Parathyroid adenoma (tissue), 2 donors: ENCODE data around the gene CFAP61.

Experiments
- H2AFZ ChIP-seq: fragments of 300-600 bp; sonication (generic); one replicate; pipeline ENCODE4 v1.7.0; 2017; ENCODE audit warnings: antibody characterized with exemption, mild to moderate bottlenecking
- H3K27ac ChIP-seq: fragments of 300-600 bp; sonication (generic); one replicate; pipeline ENCODE4 v1.7.0; 2017
- H3K27me3 ChIP-seq: fragments of 300-600 bp; sonication (generic); one replicate; pipeline ENCODE4 v1.7.0; 2017; ENCODE audit warnings: low read length; ENCODE audit not compliant: control insufficient read depth, insufficient read depth
- H3K36me3 ChIP-seq: fragments of 300-600 bp; sonication (generic); one replicate; pipeline ENCODE4 v1.7.0; 2017; ENCODE audit warnings: low read length; ENCODE audit not compliant: control insufficient read depth, insufficient read depth
- H3K4me1 ChIP-seq: fragments of 300-600 bp; sonication (generic); one replicate; pipeline ENCODE4 v1.7.0; 2017; ENCODE audit warnings: control low read depth
- H3K4me2 ChIP-seq: fragments of 300-600 bp; sonication (generic); one replicate; pipeline ENCODE4 v1.7.0; 2017; ENCODE audit warnings: low read length
- H3K4me3 ChIP-seq: fragments of 300-600 bp; sonication (generic); one replicate; pipeline ENCODE4 v1.7.0; 2017; ENCODE audit warnings: low read depth, low read length
- H3K79me2 ChIP-seq: fragments of 300-600 bp; sonication (generic); one replicate; pipeline ENCODE4 v1.7.0; 2017; ENCODE audit warnings: control low read depth
- H3K9ac ChIP-seq: fragments of 300-600 bp; sonication (generic); one replicate; pipeline ENCODE4 v1.7.0; 2017; ENCODE audit warnings: mild to moderate bottlenecking
- H3K9me3 ChIP-seq: fragments of 300-600 bp; sonication (generic); one replicate; pipeline ENCODE4 v1.7.0; 2017; ENCODE audit warnings: low read length; ENCODE audit not compliant: control insufficient read depth
- CTCF ChIP-seq: fragments of 300-600 bp; sonication (generic); IDR thresholded peaks from one replicate; pipeline ENCODE4 v1.7.0; 2017; ENCODE audit warnings: antibody characterized with exemption, mild to moderate bottlenecking
- donor health status: primary hyperparathyroidism.

CFAP61 gene

GRCh38 chr20:20063941-20064702 is 11.8 kb downstream of the CFAP61 start:
- Histone ChIP-seq H3K79me2 (no peaks in the 10 kb centered on the region), H2AFZ (no peak overlapping the region), H3K27ac (no peak overlapping the region), H3K4me1 (no peaks in the 10 kb centered on the region), H3K27me3 (no peaks in the 10 kb centered on the region), H3K9ac (no peak overlapping the region), H3K36me3 (no peaks in the 10 kb centered on the region), H3K4me2 (no peak overlapping the region), H3K4me3 (no peak overlapping the region), H3K9me3 (no peaks in the 10 kb centered on the region)
- TF ChIP-seq CTCF = no peak

- no peak for TF ChIP-seq CTCF
- Histone ChIP-seq H3K9me3 (no peaks in the 10 kb centered on the region), H2AFZ (no peak overlapping the region), H3K27ac (no peak overlapping the region), H3K4me2 (no peak overlapping the region), H3K9ac (no peak overlapping the region), H3K79me2 (no peaks in the 10 kb centered on the region), H3K27me3 (no peaks in the 10 kb centered on the region), H3K4me1 (no peaks in the 10 kb centered on the region), H3K36me3 (no peaks in the 10 kb centered on the region), H3K4me3 (no peak overlapping the region)
Observed at GRCh38 chr20:20065361-20065760, 13.0 kb downstream of the CFAP61 start.

GRCh38 chr20:20070871-20071726 is 18.8 kb downstream of the CFAP61 start:
- H2AFZ ChIP-seq = no peak overlapping the region
- H3K4me1 ChIP-seq = no peaks in the 10 kb centered on the region
- H3K36me3 ChIP-seq = no peaks in the 10 kb centered on the region
- no peaks in the 10 kb centered on the region for H3K9me3 ChIP-seq
- no peaks in the 10 kb centered on the region for H3K79me2 ChIP-seq
- H3K9ac ChIP-seq = no peak overlapping the region
- no peak overlapping the region for H3K27ac ChIP-seq
- no peak for TF ChIP-seq CTCF
- no peak overlapping the region for H3K4me2 ChIP-seq
- H3K4me3 ChIP-seq = no peak overlapping the region
- H3K27me3 ChIP-seq = no peaks in the 10 kb centered on the region

GRCh38 chr20:20073801-20074371 is 21.6 kb downstream of the CFAP61 start:
- Histone ChIP-seq H3K4me3 (no peak overlapping the region), H3K4me2 (no peak overlapping the region), H2AFZ (no peak overlapping the region), H3K27me3 (no peaks in the 10 kb centered on the region), H3K9me3 (no peaks in the 10 kb centered on the region), H3K27ac (no peak overlapping the region), H3K9ac (no peak overlapping the region), H3K79me2 (no peaks in the 10 kb centered on the region), H3K36me3 (no peaks in the 10 kb centered on the region), H3K4me1 (no peaks in the 10 kb centered on the region)
- TF ChIP-seq CTCF = no peak
